Measurements from ENCODE around the gene TMEM132D.

TMEM132D gene

DNA sequence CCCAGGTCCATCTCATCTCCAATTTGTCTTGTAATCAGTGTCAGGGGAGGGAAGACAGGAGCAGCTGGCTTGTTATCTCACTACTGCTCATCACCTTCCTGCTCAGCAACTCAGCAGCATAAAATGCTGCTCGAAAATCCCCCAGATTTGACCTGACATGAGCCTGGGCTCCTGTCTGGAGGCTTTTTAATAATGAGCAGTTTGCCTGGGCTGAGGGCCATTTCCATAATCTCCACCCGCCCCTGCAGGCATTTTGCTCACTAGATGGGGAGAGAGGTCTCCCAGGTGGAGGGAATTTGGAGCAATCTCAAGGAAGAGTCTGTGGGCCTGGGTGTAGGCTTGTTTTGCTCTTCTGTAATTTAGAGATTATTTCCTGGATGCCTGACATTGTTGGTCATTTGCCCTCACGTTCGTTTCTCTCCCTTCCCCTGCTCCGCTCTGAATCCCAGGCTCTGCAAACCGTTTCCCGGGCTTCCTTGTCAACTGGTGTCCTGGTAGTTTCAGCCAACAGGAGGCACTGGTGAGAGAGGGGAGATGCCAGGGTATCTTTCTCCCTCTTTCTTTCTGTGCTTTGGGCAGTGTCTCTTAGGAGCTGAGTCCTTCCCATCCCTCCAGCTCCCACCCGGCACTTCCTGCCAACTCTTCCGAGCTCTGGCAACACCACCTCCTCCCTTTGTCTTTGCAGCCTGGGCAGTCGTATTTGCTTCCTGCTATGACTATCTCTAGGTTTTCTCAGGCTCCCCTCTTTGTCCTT is 751.3 kb downstream of the TMEM132D start:
- DNase-seq, result peak; percentile 65

DNA sequence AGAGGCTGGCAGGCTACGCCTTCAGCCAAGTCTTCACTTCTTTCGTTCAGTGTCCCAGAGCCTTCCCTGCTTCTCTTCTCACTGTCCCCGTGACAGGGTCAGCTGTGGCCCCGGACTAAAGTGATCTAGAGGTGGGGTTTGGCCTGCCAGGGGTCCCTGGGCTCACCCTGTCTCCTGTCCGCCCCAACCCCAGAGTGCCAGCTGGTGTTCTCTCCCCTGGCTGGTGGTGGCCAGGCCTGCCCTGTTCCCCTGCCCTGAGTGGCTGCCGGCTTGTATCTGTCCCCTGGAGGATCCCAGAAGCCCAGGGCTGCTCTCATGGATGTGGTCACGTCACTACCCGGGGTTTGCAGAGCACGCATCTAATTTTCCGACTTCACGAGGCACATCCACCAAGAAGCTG is 753.1 kb downstream of the TMEM132D start:
- no peak for DNase-seq

DNA sequence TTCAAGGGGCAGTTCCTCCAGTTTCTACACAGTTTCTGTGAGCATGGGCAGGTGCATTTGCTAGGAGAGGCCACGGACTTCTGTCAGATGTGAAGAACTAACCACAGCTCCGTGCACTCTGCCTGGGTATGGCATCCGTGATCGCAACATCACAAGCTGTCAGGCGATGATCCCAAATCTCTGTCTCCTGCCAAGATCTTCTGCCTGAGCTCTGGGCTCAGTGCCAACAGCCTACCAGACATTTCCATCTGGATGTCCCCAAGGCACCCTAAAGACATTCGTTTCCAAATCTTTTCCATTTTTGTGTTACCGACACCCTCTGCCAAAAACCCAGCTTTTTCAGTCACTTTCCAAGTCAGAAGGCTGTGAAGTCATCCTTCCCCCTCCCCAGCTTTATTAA is 758.4 kb downstream of the TMEM132D start:
- peak; percentile 80 for DNase-seq

DNA sequence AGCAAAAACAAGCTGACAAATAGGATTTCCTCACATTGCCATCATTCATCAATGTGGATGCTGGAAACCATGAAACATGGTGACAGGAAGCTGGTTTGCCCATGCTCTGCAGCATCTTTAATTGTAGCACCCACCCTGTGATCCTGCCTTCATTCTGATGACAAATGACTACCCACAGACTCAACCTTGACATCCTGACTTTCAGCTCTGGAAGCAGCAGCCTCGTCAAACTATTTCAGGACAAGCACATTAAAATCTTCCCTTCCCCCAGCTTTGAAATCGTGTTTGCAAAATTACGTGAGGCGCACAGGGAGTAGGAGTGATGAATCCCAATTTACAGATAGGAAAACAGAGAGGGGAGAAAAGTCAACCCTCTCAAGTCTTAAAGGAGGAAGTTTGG is 765.0 kb downstream of the TMEM132D start:
- DNase-seq, result no peak

DNA sequence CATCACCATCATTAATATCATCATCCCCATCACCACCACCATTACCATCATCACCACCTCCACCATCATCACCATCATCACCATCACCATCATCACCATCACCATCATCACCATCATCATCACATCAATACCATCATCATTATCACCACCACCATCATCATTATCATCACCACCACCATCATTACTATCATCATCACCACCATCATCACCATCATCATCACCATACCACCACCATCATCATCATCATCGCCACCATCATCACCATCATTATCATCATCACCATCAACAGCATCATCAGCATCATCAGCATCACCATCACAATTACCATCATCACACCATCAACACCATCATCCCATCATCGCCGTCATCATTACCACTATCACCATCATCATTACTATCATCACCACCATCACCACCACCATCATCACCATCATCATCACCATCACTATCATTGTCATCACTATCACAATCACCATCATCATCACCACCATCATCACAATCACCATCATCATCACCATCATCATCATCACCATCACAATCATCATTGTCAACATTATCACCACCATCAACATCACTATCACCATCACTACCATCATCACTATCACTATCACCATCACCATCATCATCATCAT is 767.0 kb downstream of the TMEM132D start:
- DNase-seq, result no peak

DNA sequence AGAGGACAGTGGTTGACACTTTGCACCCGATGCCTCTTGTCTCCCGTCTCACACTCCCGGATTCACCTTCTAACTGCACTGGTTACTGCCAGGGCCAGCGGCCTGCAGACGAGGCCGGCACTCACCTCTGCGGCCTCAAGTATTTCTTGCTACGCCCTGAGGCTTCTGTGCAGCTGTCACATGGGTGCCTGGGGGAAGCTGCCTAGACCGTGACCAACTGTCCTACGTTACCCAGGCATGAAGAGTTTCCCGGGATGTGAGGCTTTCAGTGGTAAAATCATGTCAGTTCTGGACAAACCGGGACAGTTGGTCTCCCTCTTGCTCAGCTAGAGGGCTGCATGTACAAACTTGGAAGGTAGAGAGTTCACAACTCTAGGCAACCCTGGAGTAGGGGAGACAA is 776.1 kb downstream of the TMEM132D start:
- no peak for DNase-seq

DNA sequence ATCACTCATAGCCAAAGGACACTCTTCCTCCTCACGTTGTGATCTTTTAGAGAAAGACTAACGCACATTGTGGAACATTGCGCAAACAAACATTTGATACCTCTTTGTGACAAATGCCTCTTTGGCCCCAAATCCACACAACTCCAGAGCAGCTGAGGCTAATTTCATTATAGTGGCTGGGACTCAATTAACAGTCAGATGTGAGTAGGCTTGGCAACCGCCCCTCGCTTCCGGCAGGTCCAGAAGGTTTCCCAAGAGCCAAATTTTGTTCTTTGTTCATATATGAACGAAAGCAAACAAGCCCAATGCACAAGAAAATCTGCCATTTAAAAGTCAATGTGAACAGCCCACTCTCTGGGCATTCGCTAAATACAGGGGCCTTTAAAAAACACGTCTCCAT is 776.6 kb downstream of the TMEM132D start:
- DNase-seq, result peak; percentile 42

DNA sequence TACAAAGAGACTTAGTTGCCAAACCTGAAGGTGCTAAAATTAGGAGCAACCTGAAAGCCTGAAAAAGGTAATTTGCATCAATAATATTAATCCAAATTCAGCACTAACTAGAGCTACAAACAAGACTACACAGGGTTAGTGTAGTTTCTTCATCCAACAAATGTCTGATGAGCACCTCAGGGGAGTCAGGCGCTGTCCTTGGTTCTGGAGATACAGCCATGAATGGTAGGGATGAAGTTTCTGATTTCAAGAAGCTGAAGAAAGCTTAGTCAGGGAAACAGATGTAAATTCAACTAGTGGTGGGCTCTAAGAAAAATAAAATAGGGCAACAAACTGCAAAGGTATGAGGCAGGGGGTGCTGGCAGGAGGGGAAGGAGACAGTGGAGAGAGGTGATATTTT is 784.3 kb downstream of the TMEM132D start:
- DNase-seq, result no peak

DNA sequence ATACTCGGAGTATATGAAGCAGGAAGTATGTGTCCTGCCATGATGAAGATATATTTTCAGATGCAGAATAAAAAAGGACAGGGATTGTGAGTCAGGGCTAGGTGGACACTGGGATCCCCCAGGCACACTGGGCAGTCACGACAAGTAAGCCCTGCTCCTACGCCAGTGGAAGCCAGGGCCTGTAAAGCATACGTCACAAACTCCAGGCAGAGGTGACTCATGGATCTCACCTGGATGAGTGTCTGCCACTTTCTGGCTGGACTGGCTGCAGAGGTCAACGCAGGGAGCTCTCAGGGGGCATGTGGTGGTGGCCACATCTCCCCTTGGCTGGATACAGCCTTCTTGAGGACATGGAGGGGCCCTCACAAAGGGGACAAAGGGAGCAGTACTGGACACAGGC is 788.3 kb downstream of the TMEM132D start:
- no peak for DNase-seq

DNA sequence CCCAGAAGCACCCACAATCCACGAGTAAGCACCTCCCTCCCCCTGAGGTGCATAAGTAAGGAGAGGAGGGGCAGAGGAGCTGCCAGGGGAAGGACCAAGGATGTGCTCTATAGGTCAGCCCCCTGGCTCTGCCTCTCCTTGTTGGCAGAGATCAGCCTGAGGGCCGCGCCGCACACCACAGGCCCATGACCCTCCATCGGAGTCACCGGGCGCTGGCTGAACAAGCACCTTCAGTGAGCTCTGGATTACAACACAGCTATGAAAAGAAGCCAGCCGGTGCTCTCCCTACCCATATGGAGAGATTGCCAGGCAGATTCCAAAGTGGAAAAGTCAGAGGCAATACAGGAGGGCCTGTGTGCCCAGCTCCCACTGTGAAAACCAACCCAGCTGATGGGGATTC is 793.2 kb downstream of the TMEM132D start:
- DNase-seq, result no peak

DNA sequence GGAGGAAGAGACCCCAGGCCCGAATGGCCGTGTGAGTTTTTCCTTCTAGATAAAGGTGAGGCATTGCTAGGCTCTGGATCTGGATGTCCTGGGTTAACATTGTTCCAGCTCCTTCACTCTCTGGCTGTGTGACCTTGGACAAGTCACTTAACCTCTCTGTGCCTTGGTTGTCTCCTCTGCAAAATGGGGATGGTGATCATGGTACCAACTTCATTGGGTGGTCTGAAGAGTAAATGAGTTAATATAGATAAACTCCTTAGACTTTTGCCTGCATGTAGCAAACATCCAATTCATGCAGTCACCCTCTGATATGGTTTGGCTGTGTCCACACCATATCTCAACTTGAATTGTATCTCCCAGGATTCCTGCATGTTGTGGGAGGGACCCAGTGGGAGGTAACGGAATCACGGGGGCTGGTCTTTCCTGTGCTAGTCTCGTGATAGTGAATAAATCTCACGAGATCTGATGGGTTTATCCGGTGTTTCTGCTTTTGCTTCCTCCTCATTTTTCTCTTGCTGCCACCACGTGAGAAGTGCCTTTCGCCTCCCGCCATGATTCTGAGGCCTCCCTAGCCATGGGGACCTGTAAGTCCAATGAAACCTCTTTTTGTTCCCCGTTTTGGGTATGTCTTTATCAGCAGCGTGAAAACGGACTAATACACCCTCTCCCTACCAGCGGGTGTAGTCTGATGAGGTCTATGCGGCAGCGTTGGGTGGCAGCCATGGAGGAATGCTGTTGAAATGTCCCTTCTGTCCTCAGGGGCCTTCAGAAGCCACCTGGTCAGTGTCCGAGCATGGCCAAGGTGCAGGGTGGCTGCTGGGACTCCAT is 794.4 kb downstream of the TMEM132D start:
- DNase-seq, result no peak

DNA sequence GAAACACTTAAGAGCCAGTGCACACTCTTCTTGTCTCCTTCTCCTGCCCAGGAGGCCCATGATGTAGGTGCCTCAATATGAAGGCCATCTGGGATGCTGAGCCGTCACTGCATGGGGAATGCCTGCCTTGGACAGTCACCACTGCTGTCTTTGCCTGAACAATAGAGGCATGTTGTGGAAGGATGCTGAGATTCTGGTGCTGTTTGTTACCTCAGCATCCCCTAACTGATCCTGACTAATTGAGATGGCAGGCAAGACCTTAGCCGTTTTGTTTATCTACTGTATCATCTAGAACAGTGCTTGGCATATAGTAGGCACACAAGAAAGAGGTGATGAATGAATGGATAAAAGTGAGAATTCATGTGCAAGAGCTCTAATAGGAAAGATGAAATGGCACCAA is 797.1 kb downstream of the TMEM132D start:
- no peak for DNase-seq

DNA sequence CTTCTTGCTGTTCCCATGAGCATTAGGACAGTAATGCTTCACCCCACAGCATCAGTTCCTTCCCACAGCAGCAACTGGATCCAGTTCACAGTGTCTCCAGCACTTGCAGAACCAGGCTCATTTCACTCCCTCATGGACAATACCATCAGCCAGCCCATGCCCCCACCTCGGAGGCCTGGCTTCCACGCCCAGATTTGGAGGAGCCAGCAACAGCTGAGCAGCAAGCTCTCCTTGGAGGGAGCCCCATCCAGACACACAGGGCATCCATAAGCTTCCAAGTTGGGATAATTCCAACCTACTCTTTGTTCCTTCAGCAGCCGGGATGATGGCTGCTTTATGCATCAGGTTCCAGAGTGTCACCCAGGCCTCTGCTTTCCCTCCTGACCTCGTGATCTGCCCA is 800.6 kb downstream of the TMEM132D start:
- DNase-seq, result no peak

DNA sequence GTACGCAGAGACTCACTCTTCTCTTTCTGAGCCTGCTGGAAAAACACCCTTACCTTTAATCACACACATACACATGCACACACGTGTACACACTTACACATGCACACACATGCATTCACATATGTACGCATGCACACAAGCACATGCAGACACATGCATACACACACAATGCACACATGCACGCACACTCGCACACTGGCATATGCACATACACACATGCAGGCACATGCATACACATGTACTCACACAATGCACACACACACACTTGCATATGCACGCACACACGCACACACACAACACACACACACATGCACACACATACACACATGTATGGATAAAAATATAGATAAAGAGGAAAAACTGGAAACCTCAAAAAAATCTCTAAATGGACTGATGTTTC is 801.6 kb downstream of the TMEM132D start:
- DNase-seq, result no peak

DNA sequence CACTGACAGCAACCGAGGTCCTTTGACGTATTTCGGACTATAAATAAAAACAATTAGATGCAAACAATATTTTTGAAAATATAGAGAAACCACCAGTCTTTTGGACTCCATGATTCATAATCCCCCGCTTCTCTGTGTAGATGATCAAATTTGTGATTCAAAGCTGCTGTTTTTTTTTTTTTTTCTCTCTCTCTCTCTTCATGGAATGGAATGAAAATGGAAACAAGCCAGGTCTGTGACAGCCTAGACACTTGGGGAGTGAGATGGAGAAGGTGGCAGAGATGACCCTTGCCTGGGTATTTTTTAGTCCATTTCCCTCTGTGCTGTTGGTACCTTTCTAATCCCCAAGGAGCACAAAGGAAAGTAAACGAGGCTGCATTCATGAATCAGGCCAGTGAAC is 802.0 kb downstream of the TMEM132D start:
- DNase-seq, result no peak

DNA sequence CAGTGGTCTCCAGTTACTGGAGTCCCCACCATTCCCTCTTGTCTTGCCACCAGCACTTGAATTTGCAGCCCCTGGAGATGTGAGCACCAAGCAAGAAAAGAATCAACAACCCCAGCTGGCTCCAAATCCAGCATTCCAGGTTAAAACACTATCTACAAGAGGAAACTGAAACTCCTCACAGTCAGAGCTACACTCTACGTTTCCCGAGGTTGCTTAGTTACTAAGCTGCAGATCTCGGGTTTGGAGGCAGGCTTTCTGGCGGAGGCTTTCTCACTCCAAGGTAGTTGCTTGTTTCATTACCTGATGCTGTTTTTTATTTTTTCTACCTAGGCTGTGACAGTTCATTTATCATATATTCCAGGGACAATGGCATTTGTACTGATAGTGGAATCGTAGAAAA is 802.4 kb downstream of the TMEM132D start:
- DNase-seq, result no peak

DNA sequence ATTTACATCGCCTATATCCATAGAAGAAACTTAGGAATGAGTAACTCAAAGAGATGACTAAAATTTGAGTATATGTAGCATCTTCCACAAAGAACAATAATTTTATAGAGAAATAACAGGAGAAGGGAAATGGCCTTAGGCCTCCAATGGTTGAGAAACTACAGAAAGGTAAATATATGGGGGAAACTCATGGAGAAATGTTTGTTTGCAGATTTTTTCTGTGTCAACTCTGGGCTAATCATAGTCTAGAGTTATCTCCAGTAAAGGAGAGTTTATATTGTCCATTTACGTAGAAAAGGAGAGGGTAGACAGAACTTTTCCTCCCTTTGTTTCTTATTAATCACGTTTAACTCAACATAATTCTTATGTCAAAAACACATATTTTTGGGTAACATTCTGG is 806.4 kb downstream of the TMEM132D start:
- no peak for DNase-seq

DNA sequence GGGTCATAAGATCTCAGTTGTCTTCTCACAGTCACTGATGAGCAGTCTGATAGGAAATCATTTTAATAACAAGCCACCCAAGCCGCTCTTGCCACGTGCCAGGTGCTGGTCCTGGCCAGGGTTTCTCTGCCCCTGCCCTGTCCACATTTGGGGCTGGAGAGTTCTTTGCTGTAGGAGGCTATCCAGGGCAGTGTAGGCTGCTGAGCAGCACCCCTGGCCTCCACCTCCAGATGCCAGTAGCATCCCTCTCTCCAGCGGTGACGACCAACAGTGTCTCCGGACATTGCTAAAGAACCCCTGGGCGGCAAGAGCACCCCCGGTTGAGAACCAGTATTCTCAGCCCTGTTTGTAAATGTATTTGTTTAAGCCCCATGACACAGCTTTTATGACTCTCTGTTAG is 806.9 kb downstream of the TMEM132D start:
- no peak for DNase-seq

DNA sequence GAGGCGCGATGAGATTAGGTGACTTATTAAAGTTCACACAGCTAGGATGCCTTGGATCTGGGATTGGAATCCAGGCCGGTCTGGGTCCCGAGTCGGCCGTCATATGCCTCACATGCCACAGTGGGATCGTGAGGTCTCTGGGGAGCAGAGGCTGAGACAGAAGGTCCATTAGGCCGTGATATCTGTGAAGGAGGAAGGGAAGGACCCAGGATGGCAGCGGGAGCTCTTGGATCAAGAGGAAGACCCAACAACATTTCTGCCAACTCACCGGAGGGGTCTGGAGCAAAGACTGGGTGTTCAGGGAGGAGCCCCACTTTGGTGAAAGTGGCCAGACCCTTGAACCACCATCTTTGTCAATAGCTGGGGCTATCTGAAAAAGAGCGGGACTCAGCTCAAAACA is 807.6 kb downstream of the TMEM132D start:
- no peak for DNase-seq

DNA sequence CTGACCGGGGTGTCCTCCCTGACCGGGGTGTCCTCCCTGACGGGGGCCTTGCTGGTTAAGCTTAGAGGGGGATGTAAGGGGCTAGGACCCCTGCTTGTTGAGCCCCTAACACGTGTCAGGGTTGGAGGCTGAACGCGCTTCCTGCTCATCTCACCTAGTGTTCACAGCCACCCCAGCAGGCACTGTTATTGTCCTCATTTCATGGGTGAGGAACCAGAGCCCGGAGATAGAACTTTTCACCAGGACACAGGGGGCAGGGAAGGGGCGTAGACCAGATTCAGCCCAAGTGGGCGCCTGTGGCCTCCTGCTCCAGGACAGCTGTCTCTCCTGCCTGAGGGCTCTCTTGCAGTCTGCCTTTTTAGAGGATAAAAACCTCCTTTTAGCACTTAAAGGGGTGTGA is 814.2 kb downstream of the TMEM132D start:
- DNase-seq, result no peak

DNA sequence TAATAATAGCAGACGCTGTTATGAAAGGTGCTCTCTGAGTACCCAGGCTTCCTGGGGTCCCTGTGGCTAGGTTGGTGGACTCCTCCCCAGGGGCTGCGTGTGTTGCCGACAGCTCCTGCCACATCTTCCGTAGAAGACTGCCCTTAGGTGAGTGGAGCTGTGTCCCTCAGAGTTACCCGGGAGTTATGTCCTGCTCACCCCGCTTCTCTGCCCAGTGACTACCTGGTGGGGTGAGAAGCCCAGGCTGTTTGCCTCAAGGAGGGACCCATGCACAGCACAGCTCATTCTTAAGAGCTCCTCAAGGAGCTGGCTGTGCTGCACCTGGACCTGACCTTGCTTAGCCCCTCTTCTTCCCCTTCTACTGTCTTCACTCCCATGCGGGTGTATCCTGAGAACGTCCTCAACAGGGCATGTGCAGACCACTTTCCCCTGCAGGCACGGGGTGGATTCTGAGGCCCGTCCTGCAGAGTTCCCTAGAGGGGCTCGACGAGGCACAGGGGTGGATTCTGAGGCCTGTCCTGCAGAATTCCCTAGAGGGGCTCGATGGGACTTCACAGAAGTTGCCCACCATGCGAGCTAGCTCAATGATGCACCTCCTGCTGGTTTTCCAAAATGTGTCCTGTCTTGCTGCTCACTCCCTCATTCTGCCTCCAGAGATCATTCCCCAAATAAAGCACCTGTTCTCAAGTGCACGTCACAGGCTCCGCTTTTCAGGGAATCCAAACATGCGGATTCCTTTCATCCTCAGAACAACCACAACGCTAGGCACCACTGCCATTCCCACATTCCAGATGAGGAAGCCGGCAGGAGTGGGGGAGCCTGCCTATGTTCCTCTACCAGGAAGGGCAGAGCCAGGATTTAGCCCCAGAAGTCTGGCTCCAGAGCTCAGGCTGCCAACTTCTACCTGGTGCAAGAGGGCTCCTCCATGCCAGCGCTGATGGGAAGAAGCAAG is 818.7 kb downstream of the TMEM132D start:
- DNase-seq, result no peak

DNA sequence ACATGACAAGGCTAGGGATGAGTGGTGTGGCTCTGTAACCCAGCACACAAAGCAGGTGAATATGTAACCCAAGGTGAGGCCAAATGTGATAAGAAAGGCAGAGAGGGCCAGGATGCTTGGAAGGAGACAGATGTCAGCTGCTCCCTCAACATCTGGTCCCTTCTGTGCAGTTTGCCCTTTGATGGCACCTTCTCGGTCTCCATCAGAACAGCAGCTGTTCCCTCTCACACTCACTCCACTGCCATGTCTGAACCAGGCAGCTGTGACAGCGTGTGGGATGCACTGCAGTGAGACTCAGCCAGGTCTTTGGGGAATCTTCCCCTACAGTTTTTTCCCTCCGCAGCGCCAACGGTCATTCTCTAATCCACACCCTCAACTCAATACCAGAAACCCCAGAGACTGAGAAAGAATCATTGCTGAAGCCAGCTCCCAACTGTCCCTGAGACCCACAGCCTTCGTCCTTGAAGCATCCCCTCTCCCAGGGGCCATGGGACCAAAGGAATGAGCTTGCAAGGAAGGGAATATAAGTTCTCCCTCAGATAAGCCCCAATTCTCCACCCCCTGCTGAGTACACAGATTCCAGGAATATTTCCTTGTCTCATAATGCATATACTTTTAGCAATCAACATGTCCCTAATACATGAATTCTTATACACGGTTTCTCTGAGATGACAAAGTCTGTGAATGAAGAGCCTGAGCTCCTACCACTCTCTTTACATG is 820.5 kb downstream of the TMEM132D start:
- DNase-seq, result no peak

All from NCI-H82 (cell line).